HG03457 (cell line): ENCODE data around the gene R3HDM4.

ENCODE experiments used
- ATAC-seq: cut with Tn5 transposase; IDR thresholded peaks from one replicate; pipeline ENCODE4 v1.9.1; 2021; ENCODE audit warnings: moderate number of reproducible peaks; ENCODE audit not compliant: unreplicated experiment

Gene R3HDM4

GRCh38 chr19:917323-918151 lies 4.5 kb upstream of the R3HDM4 start, which contains the start of gene KISS1R:
Gene KISS1R, plus strand, starts transcription at chr19:917333. Its CDS starts 170 bp downstream, at chr19:917503.
- ATAC-seq: no peak

- no peak for ATAC-seq
These were observed 3.8 kb upstream of the R3HDM4 start for GRCh38 chr19:916645-917322.

- ATAC-seq: no peak
These were observed 589 bp downstream of the R3HDM4 start for GRCh38 chr19:912181-913079.

- no peak for ATAC-seq
These were observed 1.6 kb downstream of the R3HDM4 start for GRCh38 chr19:911197-912033.

GRCh38 chr19:907183-907853 lies 5.7 kb downstream of the R3HDM4 start:
- ATAC-seq: no peak

- ATAC-seq: no peak
These were observed 6.5 kb downstream of the R3HDM4 start for GRCh38 chr19:906480-906879.

GRCh38 chr19:904545-904944 lies 8.5 kb downstream of the R3HDM4 start:
- ATAC-seq: no peak

- ATAC-seq: no peak
These were observed 9.7 kb downstream of the R3HDM4 start for GRCh38 chr19:903266-903797.

GRCh38 chr19:902446-903226 lies 10.4 kb downstream of the R3HDM4 start:
- no peak for ATAC-seq

- ATAC-seq: no peak
These were observed 11.0 kb downstream of the R3HDM4 start for GRCh38 chr19:902093-902370.

- ATAC-seq: no peak
These were observed 11.6 kb downstream of the R3HDM4 start for GRCh38 chr19:901216-902092.

GRCh38 chr19:900302-901111 lies 12.5 kb downstream of the R3HDM4 start:
- ATAC-seq: no peak

GRCh38 chr19:900043-900301 lies 13.0 kb downstream of the R3HDM4 start:
- ATAC-seq: no peak

GRCh38 chr19:899336-900042 lies 13.5 kb downstream of the R3HDM4 start:
- no peak for ATAC-seq

- ATAC-seq: no peak
These were observed 14.4 kb downstream of the R3HDM4 start for GRCh38 chr19:898663-899062.

- no peak for ATAC-seq
These were observed 15.5 kb downstream of the R3HDM4 start for GRCh38 chr19:897442-898039.
